ENCODE data around the gene ATP8A2. TPM values are rescaled to one million over a fixed set of nuclear protein-coding genes. Genes with fewer than 3 reads are reported as not detected.

ATP8A2 gene
- total and polyA plus RNA-seq, 2 of the 8 experiments (the other 6 are each of a cell fraction or from before 2014, with no cell fraction given) = 2.4 to 8.3 TPM

GRCh38 chr13:25415241-25415640 lies 43.5 kb downstream of the ATP8A2 start:
- no peaks in the 10 kb centered on the region for H3K79me2 ChIP-seq (ENCODE audit: control insufficient read depth in 1 of 2, insufficient read depth in 2 of 2, low read length in 2 of 2)
- no peak overlapping the region for H2BK15ac ChIP-seq (ENCODE audit: low read length)
- peaks cover 0 to 6% (median under 1%) of the 10 kb centered on the region in 4 experiments; a peak in 3 of 7 replicates for H3K4me1 ChIP-seq (replicated peaks in 1 of 4; ENCODE audit: control insufficient read depth in 3 of 4, insufficient read depth in 4 of 4, low read length in 3 of 4)
- H3K23ac ChIP-seq (ENCODE audit: insufficient read length) = no peak overlapping the region
- no peak overlapping the region for H2AFZ ChIP-seq (ENCODE audit: low read length)
- H2BK120ac ChIP-seq (replicated peaks; ENCODE audit: low read depth, low read length) = no peak overlapping the region
- FAIRE-seq (no peak), DNase-seq (ENCODE audit: low read depth in 1 of 2, low spot score in 2 of 2) (no peak)
- H3K27me3 ChIP-seq (replicated peaks in 1 of 4; ENCODE audit: control insufficient read depth in 3 of 4, extremely low read depth in 1 of 4, insufficient read depth in 3 of 4, low read length in 3 of 4) = no peaks in the 10 kb centered on the region
- no peak overlapping the region for H3K4me3 ChIP-seq (ENCODE audit: extremely low read depth in 1 of 4, insufficient read depth in 2 of 4, low read depth in 3 of 4, low read length in 4 of 4)
- H3K9ac ChIP-seq (replicated peaks in 1 of 4; ENCODE audit: extremely low read depth in 1 of 4, low read depth in 3 of 4, low read length in 3 of 4) = no peak overlapping the region
- H3K36me3 ChIP-seq (ENCODE audit: control insufficient read depth in 2 of 4, insufficient read depth in 4 of 4, low read length in 3 of 4) = no peaks in the 10 kb centered on the region
- H2BK20ac ChIP-seq (ENCODE audit: low read length) = no peak overlapping the region
- no peaks in the 10 kb centered on the region for H3K23me2 ChIP-seq (ENCODE audit: low read depth, low read length)
- no peak overlapping the region for H3K18ac ChIP-seq (ENCODE audit: extremely low read depth, low read length)
- H3K4ac ChIP-seq (replicated peaks; ENCODE audit: insufficient read length, low read depth, low read length) = no peak overlapping the region
- H3K4me2 ChIP-seq (ENCODE audit: insufficient read depth in 1 of 2, low read depth in 2 of 2, low read length in 2 of 2) = no peak overlapping the region
- no peak overlapping the region for H4K5ac ChIP-seq (ENCODE audit: insufficient read length, low read depth, low read length)
- H3K14ac ChIP-seq (ENCODE audit: insufficient read length) = no peak overlapping the region
- H3K9me3 ChIP-seq (ENCODE audit: insufficient read depth in 2 of 2, low read depth in 1 of 2, low read length in 1 of 2) = peaks cover 0 to 4% of the 10 kb centered on the region in 2 experiments; a peak in 1 of 4 replicates
- no peaks in the 10 kb centered on the region for H3K79me1 ChIP-seq (ENCODE audit: low read depth, low read length)
- H3K27ac ChIP-seq (ENCODE audit: low read depth, low read length) = no peak overlapping the region
- no peak overlapping the region for H3K56ac ChIP-seq (replicated peaks; ENCODE audit: insufficient read length, low read depth, low read length)
- TF ChIP-seq JUN (IDR thresholded peaks at IDR 0.05; ENCODE audit: low read depth, low read length) (no peak), CTBP2 (IDR thresholded peaks at IDR 0.05; ENCODE audit: borderline replicate concordance, insufficient read depth, insufficient read length, low read length) (no peak), MAX (IDR thresholded peaks at IDR 0.05) (no peak), BCL11A (IDR thresholded peaks at IDR 0.05; ENCODE audit: low read depth in 2 of 2, low read length in 2 of 2) (no peak), SP4 (IDR thresholded peaks at IDR 0.05; ENCODE audit: low read length) (no peak), TCF12 (IDR thresholded peaks at IDR 0.05; ENCODE audit: low read depth, low read length) (no peak)
- H2AK5ac ChIP-seq (ENCODE audit: low read depth, low read length) = no peak overlapping the region
- H4K8ac ChIP-seq (ENCODE audit: extremely low read depth, insufficient read depth, low read length) = no peak overlapping the region
- H2BK12ac ChIP-seq (ENCODE audit: low read depth, low read length) = no peak overlapping the region
- POLR2A ChIA-PET (ENCODE audit: partially characterized antibody) = no interaction called here
- no peaks in the 10 kb centered on the region for H4K20me1 ChIP-seq (replicated peaks in 1 of 2; ENCODE audit: control insufficient read depth in 1 of 2, insufficient read depth in 2 of 2, low read length in 2 of 2)
- H2BK5ac ChIP-seq (ENCODE audit: low read depth, low read length) = no peak overlapping the region
- no peak overlapping the region for H4K91ac ChIP-seq (replicated peaks; ENCODE audit: insufficient read length, low read length)
- WGBS, 2 experiments (ENCODE audit: extremely low coverage in 1 of 2, insufficient coverage in 1 of 2, insufficient read length in 1 of 2, insufficient replicate concordance in 2 of 2, low coverage in 1 of 2, low lambda C conversion rate in 2 of 2, missing lambda C conversion rate in 1 of 2) = 78% methylated on average over 1 of the region's 1 CpG; no CpG with 5 or more reads in 1 of the 2 experiments
- CTCF ChIA-PET (ENCODE audit: partially characterized antibody) = no interaction called here

Data from H1 (cell line).